Neural progenitor cell (in vitro differentiated cells): Measurements from ENCODE around the gene TSPAN11. TPM values are rescaled to one million over a fixed set of nuclear protein-coding genes. Genes with fewer than 3 reads are reported as not detected.

ENCODE experiments used
- DNase-seq: peaks from one replicate; pipeline ENCODE4 v3.0.0-alpha.2; 2016; ENCODE audit warnings: low spot score
- H2AFZ ChIP-seq: fragments of 200-600 bp; sonication (generic); replicated peaks from 2 replicates; pipeline ENCODE4 v1.6.1; 2016; ENCODE audit warnings: antibody characterized with exemption
- H3F3A ChIP-seq: fragments of 200-600 bp; sonication (generic); 2 replicates; pipeline ENCODE4 v1.6.1; 2016; ENCODE audit warnings: antibody characterized with exemption, low read depth
- H3K27ac ChIP-seq: fragments of 200-600 bp; sonication (generic); 2 replicates; pipeline ENCODE4 v1.5.1; 2016; ENCODE audit warnings: mild to moderate bottlenecking
- H3K27me3 ChIP-seq: fragments of 200-600 bp; sonication (generic); 2 replicates; pipeline ENCODE4 v1.6.1; 2016; ENCODE audit warnings: mild to moderate bottlenecking, moderate library complexity
- H3K36me3 ChIP-seq: fragments of 200-600 bp; sonication (generic); 2 replicates; pipeline ENCODE4 v1.5.1; 2016
- H3K4me1 ChIP-seq: fragments of 200-600 bp; sonication (generic); 2 replicates; pipeline ENCODE4 v1.6.1; 2016; ENCODE audit warnings: mixed run types
- H3K4me2 ChIP-seq: fragments of 200-600 bp; sonication (generic); 2 replicates; pipeline ENCODE4 v1.6.1; 2016
- H3K4me3 ChIP-seq: fragments of 200-600 bp; sonication (generic); 2 replicates; pipeline ENCODE4 v1.5.1; 2016
- H3K79me2 ChIP-seq: fragments of 200-600 bp; sonication (generic); 2 replicates; pipeline ENCODE4 v1.6.1; 2016; ENCODE audit warnings: low read depth
- H3K9ac ChIP-seq: fragments of 200-600 bp; sonication (generic); 2 replicates; pipeline ENCODE4 v1.6.1; 2016
- H3K9me3 ChIP-seq: fragments of 200-600 bp; sonication (generic); 2 replicates; pipeline ENCODE4 v1.5.1; 2016; ENCODE audit warnings: low read depth
- H4K20me1 ChIP-seq: fragments of 200-600 bp; sonication (generic); 2 replicates; pipeline ENCODE4 v1.6.1; 2016; ENCODE audit warnings: low read depth
- H3K27ac Mint-ChIP-seq: 3 replicates; pipeline ENCODE4 v1.8.0; 2021; ENCODE audit warnings: mixed read lengths
- H3K27me3 Mint-ChIP-seq: 2 replicates; pipeline ENCODE4 v1.8.0; 2022; ENCODE audit warnings: low read depth, mild to moderate bottlenecking, inconsistent platforms, moderate library complexity, mixed read lengths; ENCODE audit not compliant: insufficient read depth
- H3K36me3 Mint-ChIP-seq: 3 replicates; pipeline ENCODE4 v1.8.0; 2021; ENCODE audit warnings: mixed read lengths
- H3K4me1 Mint-ChIP-seq: 3 replicates; pipeline ENCODE4 v1.8.0; 2021; ENCODE audit warnings: mixed read lengths
- H3K4me3 Mint-ChIP-seq: 3 replicates; pipeline ENCODE4 v1.8.0; 2021; ENCODE audit warnings: mild to moderate bottlenecking, moderate library complexity, mixed read lengths
- H3K9me3 Mint-ChIP-seq: 3 replicates; pipeline ENCODE4 v1.8.0; 2020; ENCODE audit warnings: mixed read lengths
- CTCF ChIP-seq: fragments of 200-600 bp; sonication (generic); IDR thresholded peaks from 2 replicates; pipeline ENCODE4 v1.5.1; 2017; ENCODE audit warnings: antibody characterized with exemption, mild to moderate bottlenecking
- EZH2 ChIP-seq: fragments of 200-600 bp; sonication (generic); IDR thresholded peaks from 2 replicates; pipeline ENCODE4 v1.6.1; 2017; ENCODE audit warnings: antibody characterized with exemption, mild to moderate bottlenecking, moderate library complexity
- EZH2phosphoT487 ChIP-seq: fragments of 200-600 bp; sonication (generic); IDR thresholded peaks from 2 replicates; pipeline ENCODE4 v1.6.1; 2017; ENCODE audit warnings: antibody characterized with exemption
- total RNA-seq: library from RNA; depleted of rRNA; stranded (reverse); fragments of >200 nt; gene quantifications from 2 replicates; pipeline ENCODE4 v1.2.3, GENCODE V29; 2015; ENCODE audit warnings: low replicate concordance

TSPAN11 gene
- total RNA-seq, 1 donor from 2014 or later: 7.4 TPM

DNA sequence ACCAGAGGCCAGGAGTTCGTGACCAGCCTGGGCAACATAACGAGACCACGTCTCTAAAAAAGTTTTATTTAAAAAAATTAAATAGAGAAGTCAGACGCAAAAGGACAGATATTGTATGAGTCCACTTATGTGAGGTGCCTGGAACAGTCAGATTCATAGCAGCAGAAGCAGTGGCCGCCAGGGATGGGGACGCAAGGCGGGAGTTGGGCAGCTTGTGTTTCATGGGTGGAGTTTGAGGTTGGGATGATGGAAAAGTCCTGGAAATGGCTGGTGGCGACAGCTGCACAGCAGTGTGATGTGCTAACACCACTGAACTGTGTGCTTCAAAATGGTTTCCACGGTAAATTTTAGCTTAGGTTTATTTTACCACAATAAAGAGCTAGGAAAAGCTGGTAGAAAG, 89.5 kb downstream of the TSPAN11 start:
- Histone ChIP-seq H2AFZ (no peak overlapping the region), H3K4me3 (no peak overlapping the region), H3F3A (no peaks in the 10 kb centered on the region), H3K4me1 (no peaks in the 10 kb centered on the region), H3K27me3 (no peaks in the 10 kb centered on the region), H3K9ac (no peak overlapping the region), H3K9me3 (no peaks in the 10 kb centered on the region), H4K20me1 (no peaks in the 10 kb centered on the region), H3K27ac (no peak overlapping the region), H3K36me3 (no peaks in the 10 kb centered on the region), H3K79me2 (no peaks in the 10 kb centered on the region), H3K4me2 (no peak overlapping the region)
- TF ChIP-seq EZH2phosphoT487: no peak
- no peak for TF ChIP-seq EZH2
- no peak for TF ChIP-seq CTCF
- H3K4me3 Mint-ChIP-seq: no peak overlapping the region
- peaks cover 3% of the 10 kb centered on the region for H3K27me3 Mint-ChIP-seq
- no peak for DNase-seq
- no peaks in the 10 kb centered on the region for H3K4me1 Mint-ChIP-seq
- peaks cover 7% of the 10 kb centered on the region for H3K9me3 Mint-ChIP-seq
- H3K27ac Mint-ChIP-seq: no peak overlapping the region
- H3K36me3 Mint-ChIP-seq: peaks cover 2% of the 10 kb centered on the region

- no peak for DNase-seq
- Histone ChIP-seq H3F3A (no peaks in the 10 kb centered on the region), H4K20me1 (no peaks in the 10 kb centered on the region), H3K4me2 (no peak overlapping the region), H3K4me3 (no peak overlapping the region), H3K4me1 (no peaks in the 10 kb centered on the region), H3K9me3 (no peaks in the 10 kb centered on the region), H3K9ac (no peak overlapping the region), H3K36me3 (no peaks in the 10 kb centered on the region), H3K79me2 (no peaks in the 10 kb centered on the region), H3K27me3 (no peaks in the 10 kb centered on the region), H3K27ac (no peak overlapping the region), H2AFZ (no peak overlapping the region)
- H3K4me3 Mint-ChIP-seq: no peak overlapping the region
- H3K4me1 Mint-ChIP-seq: peaks cover 3% of the 10 kb centered on the region
- peaks cover 5% of the 10 kb centered on the region for H3K27me3 Mint-ChIP-seq
- peaks cover 2% of the 10 kb centered on the region for H3K36me3 Mint-ChIP-seq
- H3K9me3 Mint-ChIP-seq: peaks cover 7% of the 10 kb centered on the region
- no peak overlapping the region for H3K27ac Mint-ChIP-seq
- TF ChIP-seq EZH2phosphoT487 (no peak), EZH2 (no peak), CTCF (no peak)
Measured at GRCh38 chr12:31017535-31017934, 91.0 kb downstream of the TSPAN11 start.

GRCh38 chr12:31018106-31018789, 91.7 kb downstream of the TSPAN11 start:
- no peaks in the 10 kb centered on the region for H3K4me1 ChIP-seq
- no peaks in the 10 kb centered on the region for H3K79me2 ChIP-seq
- no peaks in the 10 kb centered on the region for H3K27me3 ChIP-seq
- DNase-seq: no peak
- Mint-ChIP-seq H3K4me3 (no peak overlapping the region), H3K27me3 (peaks cover 7% of the 10 kb centered on the region), H3K27ac (no peak overlapping the region), H3K4me1 (peaks cover 3% of the 10 kb centered on the region), H3K9me3 (peaks cover 7% of the 10 kb centered on the region), H3K36me3 (peaks cover 2% of the 10 kb centered on the region)
- H3K4me2 ChIP-seq: no peak overlapping the region
- H4K20me1 ChIP-seq: no peaks in the 10 kb centered on the region
- no peaks in the 10 kb centered on the region for H3K36me3 ChIP-seq
- H3K4me3 ChIP-seq: no peak overlapping the region
- H3K9me3 ChIP-seq: no peaks in the 10 kb centered on the region
- no peaks in the 10 kb centered on the region for H3F3A ChIP-seq
- no peak overlapping the region for H2AFZ ChIP-seq
- H3K9ac ChIP-seq: no peak overlapping the region
- H3K27ac ChIP-seq: no peak overlapping the region
- TF ChIP-seq EZH2: no peak
- no peak for TF ChIP-seq EZH2phosphoT487
- TF ChIP-seq CTCF: no peak
